Thoracic aorta (tissue), 2 donors: Measurements from ENCODE around the gene FHIT. TPM values are rescaled to one million over a fixed set of nuclear protein-coding genes. Genes with fewer than 3 reads are reported as not detected.

ENCODE experiments used
- ATAC-seq: fragments of 150-250 bp; one replicate; pipeline ENCODE4 v1.8.0; 2017; ENCODE audit warnings: low read depth; ENCODE audit not compliant: insufficient number of reproducible peaks, low FRiP score
- DNase-seq: peaks from one replicate; pipeline ENCODE4 v3.0.0-alpha.2; 2020; ENCODE audit warnings: low spot score
- H3K27ac ChIP-seq, 2 donors: fragments of 200-600 bp; sonication (generic); 1 replicate in 1 of 2; 2 replicates in 1 of 2; pipeline ENCODE4 v1.5.1; 2016; ENCODE audit warnings: mild to moderate bottlenecking in 2 of 2, moderate library complexity in 2 of 2
- H3K27me3 ChIP-seq: fragments of 200-600 bp; sonication (generic); replicated peaks from 2 replicates; pipeline ENCODE4 v1.6.0; 2016; ENCODE audit warnings: mild to moderate bottlenecking; ENCODE audit not compliant: insufficient read depth
- H3K36me3 ChIP-seq: fragments of 200-600 bp; sonication (generic); one replicate; pipeline ENCODE4 v1.5.1; 2016
- H3K4me1 ChIP-seq, 2 donors: fragments of 200-600 bp; sonication (generic); 1 replicate in 1 of 2; 2 replicates in 1 of 2; pipeline versions ENCODE4 v1.5.1 to v1.6.0; 2016; ENCODE audit warnings: low read depth in 2 of 2, mild to moderate bottlenecking in 1 of 2; ENCODE audit not compliant: control insufficient read depth in 1 of 2
- H3K4me3 ChIP-seq: fragments of 200-600 bp; sonication (generic); 2 replicates; pipeline ENCODE4 v1.5.1; 2016; ENCODE audit warnings: mild to moderate bottlenecking
- H3K9me3 ChIP-seq: fragments of 200-600 bp; sonication (generic); 2 replicates; pipeline ENCODE4 v1.5.1; 2016
- total RNA-seq, 2 donors: library from RNA; depleted of rRNA; stranded (reverse); fragments of >200 nt; gene quantifications; one replicate each; pipeline versions ENCODE4 v1.1.0 to v1.2.3, GENCODE V29; 2016
- TF ChIP-seq, protein P1 (sequence below): fragments of 200-600 bp; sonication (generic); IDR thresholded peaks from one replicate; pipeline ENCODE4 v1.5.1; 2019; ENCODE audit warnings: antibody characterized with exemption

Gene FHIT
- total RNA-seq, 2 donors from 2014 or later = 2.0 to 2.3 TPM

DNA sequence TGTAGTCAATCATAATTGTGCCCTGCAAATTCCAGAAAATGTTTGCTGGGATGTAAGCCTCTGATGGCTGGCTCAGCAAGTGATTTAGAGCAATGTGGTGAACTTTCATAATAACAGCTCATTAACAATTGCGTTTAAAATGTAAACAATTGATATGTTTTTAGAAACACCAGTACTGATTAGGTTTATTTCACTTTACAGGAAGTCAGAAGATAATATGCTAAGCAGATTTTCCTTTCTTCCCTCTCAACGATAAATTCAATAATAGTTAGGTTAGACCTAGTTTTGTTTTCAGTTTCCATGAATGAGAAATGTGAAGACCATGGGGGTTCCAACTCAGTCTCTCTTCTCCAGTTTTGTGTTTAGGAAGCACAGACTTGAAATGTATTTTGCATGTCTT lies 71.0 kb downstream of the FHIT start:
- Histone ChIP-seq H3K9me3 (no peaks in the 10 kb centered on the region), H3K4me1 (no peaks in the 10 kb centered on the region), H3K4me3 (no peak overlapping the region), H3K27me3 (no peaks in the 10 kb centered on the region), H3K27ac (no peak overlapping the region), H3K36me3 (no peaks in the 10 kb centered on the region)
- ATAC-seq = no peak
- DNase-seq = no peak
- TF ChIP-seq, protein P1, sequence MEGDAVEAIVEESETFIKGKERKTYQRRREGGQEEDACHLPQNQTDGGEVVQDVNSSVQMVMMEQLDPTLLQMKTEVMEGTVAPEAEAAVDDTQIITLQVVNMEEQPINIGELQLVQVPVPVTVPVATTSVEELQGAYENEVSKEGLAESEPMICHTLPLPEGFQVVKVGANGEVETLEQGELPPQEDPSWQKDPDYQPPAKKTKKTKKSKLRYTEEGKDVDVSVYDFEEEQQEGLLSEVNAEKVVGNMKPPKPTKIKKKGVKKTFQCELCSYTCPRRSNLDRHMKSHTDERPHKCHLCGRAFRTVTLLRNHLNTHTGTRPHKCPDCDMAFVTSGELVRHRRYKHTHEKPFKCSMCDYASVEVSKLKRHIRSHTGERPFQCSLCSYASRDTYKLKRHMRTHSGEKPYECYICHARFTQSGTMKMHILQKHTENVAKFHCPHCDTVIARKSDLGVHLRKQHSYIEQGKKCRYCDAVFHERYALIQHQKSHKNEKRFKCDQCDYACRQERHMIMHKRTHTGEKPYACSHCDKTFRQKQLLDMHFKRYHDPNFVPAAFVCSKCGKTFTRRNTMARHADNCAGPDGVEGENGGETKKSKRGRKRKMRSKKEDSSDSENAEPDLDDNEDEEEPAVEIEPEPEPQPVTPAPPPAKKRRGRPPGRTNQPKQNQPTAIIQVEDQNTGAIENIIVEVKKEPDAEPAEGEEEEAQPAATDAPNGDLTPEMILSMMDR = no peak

DNA sequence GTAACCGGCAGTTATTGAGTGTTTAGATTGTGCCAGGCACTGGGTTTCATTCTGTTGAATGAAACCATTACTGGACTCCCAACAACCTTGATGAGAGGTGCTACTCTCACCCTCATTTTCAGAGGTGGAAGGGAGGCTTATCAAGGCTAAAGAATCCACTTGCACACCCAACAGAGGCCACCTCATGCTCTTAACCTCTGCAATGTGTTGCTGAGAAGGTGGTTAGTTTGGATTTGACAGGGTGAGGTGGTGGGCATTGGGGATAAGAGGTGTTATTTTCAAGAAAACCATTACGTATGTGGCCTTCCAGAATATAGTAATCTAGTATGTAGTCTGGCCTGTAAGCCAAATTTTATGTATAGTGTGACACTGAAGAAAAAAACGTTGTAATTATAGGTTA lies 73.1 kb downstream of the FHIT start:
- ATAC-seq = no peak
- Histone ChIP-seq H3K9me3 (no peaks in the 10 kb centered on the region), H3K36me3 (no peaks in the 10 kb centered on the region), H3K27ac (no peak overlapping the region), H3K27me3 (no peaks in the 10 kb centered on the region), H3K4me1 (no peaks in the 10 kb centered on the region), H3K4me3 (no peak overlapping the region)
- TF ChIP-seq, protein P1 = no peak
- DNase-seq = no peak

DNA sequence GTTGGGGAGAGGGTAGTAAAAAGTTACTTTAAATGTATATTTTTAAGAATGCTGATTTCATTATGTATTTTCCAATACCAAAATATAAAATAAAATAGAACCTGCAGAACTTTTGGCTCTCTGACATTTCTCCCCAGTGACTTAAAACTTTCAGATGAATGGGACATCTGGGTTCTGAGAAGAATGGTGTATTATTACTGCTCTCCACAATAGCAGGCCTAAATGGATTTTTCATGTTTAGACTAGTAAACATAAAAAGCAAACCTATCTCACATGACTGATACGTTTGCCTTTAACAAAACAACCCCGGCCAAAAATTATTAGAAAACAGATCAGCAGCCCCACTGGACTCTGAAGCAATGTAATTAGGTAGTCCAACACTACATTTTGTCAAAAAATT lies 73.8 kb downstream of the FHIT start:
- H3K27me3 ChIP-seq = no peaks in the 10 kb centered on the region
- TF ChIP-seq, protein P1 = no peak
- no peaks in the 10 kb centered on the region for H3K4me1 ChIP-seq
- no peak for ATAC-seq
- no peak for DNase-seq
- no peak overlapping the region for H3K4me3 ChIP-seq
- no peaks in the 10 kb centered on the region for H3K36me3 ChIP-seq
- no peak overlapping the region for H3K27ac ChIP-seq
- no peaks in the 10 kb centered on the region for H3K9me3 ChIP-seq

DNA sequence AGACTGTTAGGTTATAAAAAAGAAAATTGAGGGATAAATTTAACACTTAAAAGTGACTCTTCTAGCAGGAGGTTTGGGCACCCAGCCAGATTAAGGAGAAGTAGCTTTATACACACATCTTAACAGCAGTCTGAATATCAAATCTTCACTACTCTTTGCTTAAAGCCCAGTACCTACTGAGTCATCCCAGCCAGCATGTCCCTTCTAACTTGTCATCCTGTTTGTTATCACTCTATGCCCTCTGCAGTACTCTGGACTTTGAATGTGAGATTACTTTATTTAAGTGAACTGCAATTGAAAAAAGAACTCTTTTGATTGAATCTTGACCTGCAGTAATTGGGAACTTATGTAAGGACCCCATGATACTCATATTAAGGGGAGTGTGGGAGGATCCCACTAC lies 77.6 kb downstream of the FHIT start:
- no peak overlapping the region for H3K27ac ChIP-seq
- no peaks in the 10 kb centered on the region for H3K4me1 ChIP-seq
- no peak for ATAC-seq
- H3K4me3 ChIP-seq = no peak overlapping the region
- H3K27me3 ChIP-seq = no peaks in the 10 kb centered on the region
- no peaks in the 10 kb centered on the region for H3K36me3 ChIP-seq
- DNase-seq = no peak
- TF ChIP-seq, protein P1 = no peak
- no peaks in the 10 kb centered on the region for H3K9me3 ChIP-seq

DNA sequence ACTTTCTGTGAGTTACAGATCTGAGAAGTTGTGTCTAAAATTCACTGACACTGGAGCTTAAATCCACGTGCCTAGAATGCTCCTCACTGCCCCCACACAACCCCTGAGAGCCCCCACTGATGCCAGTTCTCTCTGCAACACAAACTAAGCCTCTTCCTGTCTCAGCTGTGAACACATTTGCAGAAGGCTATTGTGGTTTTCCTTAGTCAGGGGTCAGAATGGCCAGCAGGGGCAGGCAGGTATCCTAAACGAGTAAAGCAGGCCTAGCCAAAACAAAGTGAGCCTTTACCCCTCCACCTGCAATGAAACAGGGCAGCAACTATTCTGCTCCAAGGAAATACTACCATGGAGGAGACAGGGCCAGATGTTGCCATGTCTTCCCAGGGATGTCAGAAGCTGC lies 78.6 kb downstream of the FHIT start:
- no peak overlapping the region for H3K4me3 ChIP-seq
- ATAC-seq = no peak
- no peaks in the 10 kb centered on the region for H3K36me3 ChIP-seq
- TF ChIP-seq, protein P1 = no peak
- no peaks in the 10 kb centered on the region for H3K27me3 ChIP-seq
- no peaks in the 10 kb centered on the region for H3K4me1 ChIP-seq
- H3K9me3 ChIP-seq = no peaks in the 10 kb centered on the region
- no peak for DNase-seq
- H3K27ac ChIP-seq = no peak overlapping the region
